Right lobe of liver (tissue), 4 donors: ENCODE data around the gene IL23A.

Experiments
- POLR2A ChIP-seq: fragments of 450-650 bp; IDR thresholded peaks from one replicate; pipeline ENCODE4 v1.6.1; 2017; ENCODE audit warnings: antibody characterized with exemption, mild to moderate bottlenecking
- TF ChIP-seq, protein P1 (sequence below), 4 donors: fragments of 200-600 bp in 3 of 4; fragments of 450-650 bp in 1 of 4; IDR thresholded peaks; one replicate each; pipeline versions ENCODE4 v1.5.1 to v1.8.0; 2016 to 2022; ENCODE audit warnings: antibody characterized with exemption in 4 of 4, mild to moderate bottlenecking in 2 of 4
- donor health status: DM: no; HTN: no; CAD: no.
- donor health status: DM: no; HTN: no; CAD: no.
- donor health status: DM: no; HTN: yes; CAD: no.

DNA sequence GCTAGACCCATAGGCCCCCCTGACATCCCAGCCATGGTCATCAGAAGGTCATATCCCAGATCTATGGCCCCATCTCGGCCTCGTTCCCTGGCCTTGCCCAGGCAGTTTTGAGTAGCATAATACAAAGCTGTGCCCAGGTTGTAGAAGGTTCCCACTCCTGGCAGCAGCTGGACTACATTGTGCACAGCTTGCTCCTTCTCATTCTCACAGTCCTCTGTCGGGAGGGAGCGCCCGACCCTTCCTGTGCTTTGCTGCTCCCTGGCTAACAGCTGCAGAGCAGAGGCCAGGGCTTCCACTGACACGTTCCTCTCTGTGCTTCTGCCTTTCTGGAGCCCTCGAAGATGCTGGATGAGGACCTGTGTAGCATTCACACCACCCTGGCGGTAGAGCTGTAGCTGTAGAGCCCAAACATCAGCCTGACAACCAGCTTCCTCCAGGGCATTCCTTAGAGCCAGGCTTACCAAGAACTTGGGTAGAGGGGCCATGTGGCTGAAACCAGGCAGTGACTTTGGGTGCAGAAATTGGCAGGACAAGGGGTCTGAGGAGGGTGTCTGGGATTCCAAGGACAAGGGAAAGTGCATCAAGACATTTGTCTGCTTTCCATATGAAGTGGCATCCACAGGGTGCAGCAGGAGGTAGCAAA, 22.9 kb downstream of the IL23A start:
- no peak for TF ChIP-seq POLR2A
- TF ChIP-seq, protein P1, sequence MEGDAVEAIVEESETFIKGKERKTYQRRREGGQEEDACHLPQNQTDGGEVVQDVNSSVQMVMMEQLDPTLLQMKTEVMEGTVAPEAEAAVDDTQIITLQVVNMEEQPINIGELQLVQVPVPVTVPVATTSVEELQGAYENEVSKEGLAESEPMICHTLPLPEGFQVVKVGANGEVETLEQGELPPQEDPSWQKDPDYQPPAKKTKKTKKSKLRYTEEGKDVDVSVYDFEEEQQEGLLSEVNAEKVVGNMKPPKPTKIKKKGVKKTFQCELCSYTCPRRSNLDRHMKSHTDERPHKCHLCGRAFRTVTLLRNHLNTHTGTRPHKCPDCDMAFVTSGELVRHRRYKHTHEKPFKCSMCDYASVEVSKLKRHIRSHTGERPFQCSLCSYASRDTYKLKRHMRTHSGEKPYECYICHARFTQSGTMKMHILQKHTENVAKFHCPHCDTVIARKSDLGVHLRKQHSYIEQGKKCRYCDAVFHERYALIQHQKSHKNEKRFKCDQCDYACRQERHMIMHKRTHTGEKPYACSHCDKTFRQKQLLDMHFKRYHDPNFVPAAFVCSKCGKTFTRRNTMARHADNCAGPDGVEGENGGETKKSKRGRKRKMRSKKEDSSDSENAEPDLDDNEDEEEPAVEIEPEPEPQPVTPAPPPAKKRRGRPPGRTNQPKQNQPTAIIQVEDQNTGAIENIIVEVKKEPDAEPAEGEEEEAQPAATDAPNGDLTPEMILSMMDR (IDR thresholded peaks at IDR 0.05): no peak
